Mesothelial cell of epicardium (in vitro differentiated cells): ENCODE data around the gene EXOC3L2. TPM values are rescaled to one million over a fixed set of nuclear protein-coding genes. Genes with fewer than 3 reads are reported as not detected.

Experiments used
- DNase-seq, 2 experiments: peaks; one replicate each; pipeline ENCODE4 v3.0.0; 2021; ENCODE audit warnings: low spot score in 2 of 2; ENCODE audit not compliant: unreplicated experiment in 2 of 2
- H3K27ac Mint-ChIP-seq: 2 replicates; pipeline ENCODE4 v1.8.0; 2021; ENCODE audit warnings: mixed read lengths
- H3K27me3 Mint-ChIP-seq: 2 replicates; pipeline ENCODE4 v1.8.0; 2021; ENCODE audit warnings: low read depth, mixed read lengths
- H3K36me3 Mint-ChIP-seq: 2 replicates; pipeline ENCODE4 v1.8.0; 2021; ENCODE audit warnings: mixed read lengths
- H3K4me1 Mint-ChIP-seq: 2 replicates; pipeline ENCODE4 v1.8.0; 2021; ENCODE audit warnings: mixed read lengths
- H3K4me3 Mint-ChIP-seq: 2 replicates; pipeline ENCODE4 v1.8.0; 2021; ENCODE audit warnings: mild to moderate bottlenecking, moderate library complexity, mixed read lengths
- H3K9me3 Mint-ChIP-seq: 2 replicates; pipeline ENCODE4 v1.8.0; 2021; ENCODE audit warnings: mixed read lengths
- CTCF ChIP-seq: fragments of 200-600 bp; sonication (generic); IDR thresholded peaks from one replicate; pipeline ENCODE4 v1.5.0; 2021; ENCODE audit warnings: antibody characterized with exemption; ENCODE audit not compliant: unreplicated experiment
- total RNA-seq: library from RNA; stranded (reverse); gene quantifications from 3 replicates; pipeline ENCODE4 v1.2.1, GENCODE V29; 2021

Gene EXOC3L2
- total RNA-seq, 1 donor from 2014 or later: 1.6 TPM

- no peak for DNase-seq
- Mint-ChIP-seq H3K4me3 (no peak overlapping the region), H3K27me3 (peaks cover 6% of the 10 kb centered on the region), H3K9me3 (no peaks in the 10 kb centered on the region), H3K4me1 (peaks cover 25% of the 10 kb centered on the region), H3K27ac (no peak overlapping the region), H3K36me3 (no peaks in the 10 kb centered on the region)
- TF ChIP-seq CTCF: no peak
Measured at GRCh38 chr19:45163751-45164460, 81.3 kb downstream of the EXOC3L2 start.

GRCh38 chr19:45163156-45163555 lies 82.1 kb downstream of the EXOC3L2 start:
- Mint-ChIP-seq H3K36me3 (no peaks in the 10 kb centered on the region), H3K27ac (no peak overlapping the region)

GRCh38 chr19:45162608-45163143 lies 82.5 kb downstream of the EXOC3L2 start:
- H3K36me3 Mint-ChIP-seq: no peaks in the 10 kb centered on the region
- DNase-seq: no peak
- TF ChIP-seq CTCF: no peak
- H3K9me3 Mint-ChIP-seq: no peaks in the 10 kb centered on the region
- peaks cover 9% of the 10 kb centered on the region for H3K27me3 Mint-ChIP-seq
- peaks cover 25% of the 10 kb centered on the region for H3K4me1 Mint-ChIP-seq
- no peak overlapping the region for H3K4me3 Mint-ChIP-seq
- no peak overlapping the region for H3K27ac Mint-ChIP-seq

More at GRCh38 chr19:45163156-45163555, 82.1 kb downstream of the EXOC3L2 start:
- no peak for DNase-seq
- Mint-ChIP-seq H3K9me3 (no peaks in the 10 kb centered on the region), H3K4me3 (no peak overlapping the region), H3K27me3 (peaks cover 6% of the 10 kb centered on the region), H3K4me1 (peaks cover 25% of the 10 kb centered on the region)
- no peak for TF ChIP-seq CTCF

Other genes with a start within 250 kb of the EXOC3L2 start
- gene RELB, start 243.9 kb downstream of the EXOC3L2 start, total RNA-seq: 18.5 to 20.8 TPM (median 18.7 TPM) in 3 replicates
- gene CLASRP, start 206.4 kb downstream of the EXOC3L2 start, total RNA-seq: 132 to 133 TPM (median 133 TPM) in 3 replicates
- 0.99 to 1.1 TPM (median 1.1 TPM) in 3 replicates for gene ZNF296, start 168.9 kb downstream of the EXOC3L2 start, total RNA-seq
- 24.2 to 27.5 TPM (median 24.4 TPM) in 3 replicates for gene GEMIN7, start 166.1 kb downstream of the EXOC3L2 start, total RNA-seq
- 36.2 to 40.7 TPM (median 38.9 TPM) in 3 replicates for gene PPP1R37, start 152.2 kb downstream of the EXOC3L2 start, total RNA-seq
- gene NKPD1, start 84.4 kb downstream of the EXOC3L2 start, total RNA-seq: 0.54 to 1.1 TPM (median 0.71 TPM) in 3 replicates
- 42.8 to 48.0 TPM (median 46.7 TPM) in 3 replicates for gene TRAPPC6A, start 67.2 kb downstream of the EXOC3L2 start, total RNA-seq
- 8.0 to 10.3 TPM (median 8.9 TPM) in 3 replicates for gene BLOC1S3, start 66.6 kb downstream of the EXOC3L2 start, total RNA-seq
- 58.6 to 64.9 TPM (median 63.7 TPM) in 3 replicates for gene MARK4, start 5.9 kb upstream of the EXOC3L2 start, total RNA-seq
- gene CKM, start 77.5 kb upstream of the EXOC3L2 start, total RNA-seq: not detected in 3 replicates
- 6.4 to 8.0 TPM (median 6.9 TPM) in 3 replicates for gene KLC3, start 95.3 kb upstream of the EXOC3L2 start, total RNA-seq
- 62.7 to 64.4 TPM (median 64.1 TPM) in 3 replicates for gene ERCC2, start 125.2 kb upstream of the EXOC3L2 start, total RNA-seq
- gene PPP1R13L, start 159.7 kb upstream of the EXOC3L2 start, total RNA-seq: 58.0 to 64.0 TPM (median 58.7 TPM) in 3 replicates
- 6.7 to 7.5 TPM (median 6.7 TPM) in 3 replicates for gene POLR1G, start 161.2 kb upstream of the EXOC3L2 start, total RNA-seq
- 92.8 to 100 TPM (median 96.4 TPM) in 3 replicates for gene ERCC1, start 178.5 kb upstream of the EXOC3L2 start, total RNA-seq
- 272 to 287 TPM (median 278 TPM) in 3 replicates for gene FOSB, start 222.6 kb upstream of the EXOC3L2 start, total RNA-seq